DMS 273 (cell line): Measurements from ENCODE around the gene MAP3K20.

ENCODE experiments used
- DNase-seq: peaks from one replicate; lab custom pipeline; 2025; ENCODE audit not compliant: unreplicated experiment; lab: John Stamatoyannopoulos, UW

The MAP3K20 gene

GRCh38 chr2:173050684-173051083 lies 25.0 kb upstream of the MAP3K20 start:
- DNase-seq: peak; percentile 30

- DNase-seq: peak; percentile 43
Measured at GRCh38 chr2:173051463-173052215, 24.0 kb upstream of the MAP3K20 start.

GRCh38 chr2:173053043-173053699 lies 22.5 kb upstream of the MAP3K20 start:
- DNase-seq: no peak

- no peak for DNase-seq
Measured at GRCh38 chr2:173054466-173054865, 21.2 kb upstream of the MAP3K20 start.

- DNase-seq: no peak
Measured at GRCh38 chr2:173056705-173057364, 18.8 kb upstream of the MAP3K20 start.

GRCh38 chr2:173058097-173058496 lies 17.5 kb upstream of the MAP3K20 start:
- DNase-seq: no peak

- DNase-seq: no peak
Measured at GRCh38 chr2:173058673-173059072, 17.0 kb upstream of the MAP3K20 start.

GRCh38 chr2:173059292-173059691 lies 16.4 kb upstream of the MAP3K20 start:
- DNase-seq: no peak

GRCh38 chr2:173059971-173060461 lies 15.6 kb upstream of the MAP3K20 start:
- no peak for DNase-seq

- peak; percentile 64 for DNase-seq
Measured at GRCh38 chr2:173062801-173063200, 12.8 kb upstream of the MAP3K20 start.

GRCh38 chr2:173064151-173064805 lies 11.4 kb upstream of the MAP3K20 start:
- DNase-seq: peak; percentile 51

GRCh38 chr2:173066887-173067676 lies 8.6 kb upstream of the MAP3K20 start:
- DNase-seq: no peak

GRCh38 chr2:173075056-173075780 lies 428 bp upstream of the MAP3K20 start:
- DNase-seq: peak; percentile 76

- peak; percentile 69 for DNase-seq
Measured at GRCh38 chr2:173076581-173077345, 1.1 kb downstream of the MAP3K20 start.

GRCh38 chr2:173077506-173078177 lies 2.0 kb downstream of the MAP3K20 start:
- peak; percentile 59 for DNase-seq

GRCh38 chr2:173079141-173079540 lies 3.5 kb downstream of the MAP3K20 start:
- DNase-seq: no peak

GRCh38 chr2:173079973-173080860 lies 4.6 kb downstream of the MAP3K20 start:
- no peak for DNase-seq
